HUES64 (cell line): Measurements from ENCODE around the gene NRP1.

Experiments used
- H3K27ac ChIP-seq: 2 replicates; pipeline ENCODE4 v1.7.0; 2013; ENCODE audit warnings: low read depth, low read length, inconsistent platforms
- H3K27me3 ChIP-seq: 2 replicates; pipeline ENCODE4 v1.6.1; 2013; ENCODE audit warnings: mild to moderate bottlenecking, low read length; ENCODE audit not compliant: insufficient read depth
- H3K36me3 ChIP-seq: 2 replicates; pipeline ENCODE4 v1.6.1; 2013; ENCODE audit warnings: mild to moderate bottlenecking, low read length; ENCODE audit not compliant: insufficient read depth
- H3K4me1 ChIP-seq: 2 replicates; pipeline ENCODE4 v1.6.1; 2013; ENCODE audit warnings: mild to moderate bottlenecking, low read length, moderate library complexity; ENCODE audit not compliant: insufficient read depth
- H3K4me3 ChIP-seq: 2 replicates; pipeline ENCODE4 v1.5.1; 2013; ENCODE audit warnings: mild to moderate bottlenecking, low read length, moderate library complexity
- H3K9ac ChIP-seq: 2 replicates; pipeline ENCODE4 v1.6.1; 2013; ENCODE audit warnings: mild to moderate bottlenecking, low read depth, low read length
- H3K9me3 ChIP-seq: 2 replicates; pipeline ENCODE4 v1.6.1; 2013; ENCODE audit warnings: low read depth, low read length; ENCODE audit not compliant: insufficient read depth
- WGBS: fragments of 150-250, 120-280 bp; methylation state at CpG from one replicate; pipeline ENCODE4 v1.1.7; 2013; ENCODE audit warnings: missing lambda C conversion rate; 5-methylcytosine and 5-hydroxymethylcytosine counted together

NRP1 gene

GRCh38 chr10:33349268-33349667 lies 14.8 kb upstream of the NRP1 start:
- H3K27ac ChIP-seq: no peak overlapping the region
- H3K36me3 ChIP-seq: no peaks in the 10 kb centered on the region
- H3K4me1 ChIP-seq: no peaks in the 10 kb centered on the region
- no peaks in the 10 kb centered on the region for H3K27me3 ChIP-seq
- H3K4me3 ChIP-seq: no peak overlapping the region
- no peaks in the 10 kb centered on the region for H3K9me3 ChIP-seq
- H3K9ac ChIP-seq: no peak overlapping the region

DNA sequence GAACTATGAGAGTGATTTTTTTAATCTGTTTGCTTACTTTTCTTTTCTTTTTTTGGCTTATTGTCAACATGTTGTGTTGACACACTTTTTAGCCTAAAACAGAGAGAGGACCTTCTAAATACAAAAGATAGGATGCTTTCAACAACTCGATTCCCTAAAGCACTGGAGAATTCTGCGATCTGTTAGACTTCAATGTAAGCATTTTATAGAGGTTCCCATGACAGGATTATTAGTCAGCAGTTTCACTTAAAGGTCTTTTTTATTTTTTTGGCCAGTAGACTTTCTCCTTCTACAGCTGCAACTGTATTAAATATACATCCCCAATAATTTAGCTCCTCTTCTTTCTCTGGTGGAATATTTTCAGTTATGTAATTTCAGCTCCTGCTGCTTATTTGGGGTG lies 12.7 kb upstream of the NRP1 start:
- H3K27ac ChIP-seq: no peak overlapping the region
- H3K9me3 ChIP-seq: no peaks in the 10 kb centered on the region
- no peaks in the 10 kb centered on the region for H3K4me1 ChIP-seq
- WGBS: 98% methylated on average over 2 of the region's 2 CpGs
- H3K27me3 ChIP-seq: no peaks in the 10 kb centered on the region
- H3K9ac ChIP-seq: no peak overlapping the region
- no peak overlapping the region for H3K4me3 ChIP-seq
- no peaks in the 10 kb centered on the region for H3K36me3 ChIP-seq

DNA sequence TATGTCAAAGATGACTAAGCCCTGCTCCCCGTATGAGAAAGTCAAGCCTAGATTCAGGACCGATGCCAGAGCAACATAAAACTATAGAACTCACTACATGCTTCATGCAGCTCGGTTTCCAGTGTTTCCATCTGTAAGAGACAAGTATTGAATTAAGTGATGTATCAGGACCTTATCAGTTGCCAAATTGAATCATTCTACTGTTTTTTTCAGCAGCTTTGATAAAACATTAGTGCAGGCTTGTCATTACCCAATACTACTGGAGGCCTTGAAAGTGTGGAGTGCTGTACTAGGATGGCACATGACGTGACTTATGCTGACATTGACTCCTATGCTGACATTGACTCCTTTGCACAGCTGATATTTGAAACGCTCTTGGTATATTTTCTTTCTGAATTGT lies 10.8 kb upstream of the NRP1 start:
- Histone ChIP-seq H3K27me3 (no peaks in the 10 kb centered on the region), H3K4me3 (no peak overlapping the region), H3K27ac (no peak overlapping the region), H3K4me1 (no peaks in the 10 kb centered on the region), H3K9me3 (no peaks in the 10 kb centered on the region), H3K9ac (no peak overlapping the region), H3K36me3 (no peaks in the 10 kb centered on the region)
- WGBS: 92% methylated on average over 5 of the region's 5 CpGs

- Histone ChIP-seq H3K4me3 (no peak overlapping the region), H3K9me3 (no peaks in the 10 kb centered on the region), H3K36me3 (no peaks in the 10 kb centered on the region), H3K9ac (no peak overlapping the region), H3K27me3 (peaks cover 1% of the 10 kb centered on the region; the same call in 1 of the 2 replicates), H3K27ac (no peak overlapping the region), H3K4me1 (no peaks in the 10 kb centered on the region)
- WGBS: 97% methylated on average over 2 of the region's 2 CpGs
Measured at GRCh38 chr10:33344676-33345075, 10.2 kb upstream of the NRP1 start.

GRCh38 chr10:33341637-33342036 lies 7.2 kb upstream of the NRP1 start:
- Histone ChIP-seq H3K4me3 (no peak overlapping the region), H3K36me3 (no peaks in the 10 kb centered on the region), H3K9me3 (no peaks in the 10 kb centered on the region), H3K9ac (no peak overlapping the region), H3K27me3 (peaks cover 25% of the 10 kb centered on the region), H3K27ac (no peak overlapping the region), H3K4me1 (no peaks in the 10 kb centered on the region; the same call in 1 of the 2 replicates)
- WGBS: no CpG with 5 or more reads among the region's 1 CpG

DNA sequence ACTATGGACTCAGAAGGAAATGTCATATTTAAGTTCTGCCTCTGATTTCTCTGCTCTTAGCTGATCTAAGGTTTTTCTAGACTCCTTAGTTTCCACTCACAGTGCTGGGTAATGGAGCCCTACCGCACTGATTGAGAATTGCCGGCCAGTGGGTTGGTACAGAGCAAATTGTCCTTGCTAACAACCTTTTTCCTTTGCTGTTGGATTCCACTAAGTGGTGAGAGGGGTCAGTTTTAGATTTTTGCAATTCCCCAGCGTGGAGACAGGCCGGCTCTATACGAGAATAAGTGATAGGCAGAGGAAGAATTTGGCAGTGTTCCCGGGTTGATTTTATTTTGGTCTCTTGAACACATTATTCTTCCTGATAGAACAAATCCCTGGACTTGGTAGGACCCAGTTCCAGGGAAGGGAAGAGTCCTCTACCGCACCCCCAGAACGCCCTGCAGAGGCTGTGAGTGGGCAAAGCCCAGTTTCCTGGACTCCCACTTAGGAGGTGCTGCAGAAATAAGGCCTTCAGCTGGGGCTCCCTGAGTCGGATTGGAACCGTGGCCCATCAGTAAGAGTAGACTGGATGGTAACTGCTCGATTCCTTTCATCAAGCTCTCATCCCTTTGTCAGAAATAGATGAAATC lies 3.0 kb upstream of the NRP1 start:
- Histone ChIP-seq H3K4me1 (no peaks in the 10 kb centered on the region; the same call in none of the 2 replicates), H3K9ac (no peak overlapping the region), H3K27me3 (peaks cover 64% of the 10 kb centered on the region), H3K4me3 (peak overlapping the region; percentile 78), H3K36me3 (no peaks in the 10 kb centered on the region), H3K27ac (no peak overlapping the region), H3K9me3 (no peaks in the 10 kb centered on the region)
- WGBS: 59% methylated on average over 11 of the region's 11 CpGs

GRCh38 chr10:33336582-33337325 lies 2.3 kb upstream of the NRP1 start:
- Histone ChIP-seq H3K27me3 (peaks cover 71% of the 10 kb centered on the region), H3K9ac (peak overlapping the region; percentile 27; the same call in 1 of the 2 replicates), H3K36me3 (no peaks in the 10 kb centered on the region), H3K4me1 (no peaks in the 10 kb centered on the region; the same call in none of the 2 replicates), H3K9me3 (no peaks in the 10 kb centered on the region), H3K4me3 (peak overlapping the region; percentile 78), H3K27ac (no peak overlapping the region)
- under 1% methylated on average over 67 of the region's 67 CpGs for WGBS

- Histone ChIP-seq H3K4me1 (peaks cover 5% of the 10 kb centered on the region), H3K27ac (no peak overlapping the region), H3K36me3 (no peaks in the 10 kb centered on the region), H3K4me3 (peak overlapping the region; percentile 78), H3K27me3 (peaks cover 75% of the 10 kb centered on the region), H3K9me3 (no peaks in the 10 kb centered on the region), H3K9ac (peak overlapping the region; percentile 27; the same call in 1 of the 2 replicates)
- under 1% methylated on average over 50 of the region's 52 CpGs for WGBS
Measured at GRCh38 chr10:33335801-33336581, 1.5 kb upstream of the NRP1 start.

- 2% methylated on average over 20 of the region's 21 CpGs for WGBS
- no peaks in the 10 kb centered on the region for H3K9me3 ChIP-seq
- peaks cover 75% of the 10 kb centered on the region for H3K27me3 ChIP-seq
- peak overlapping the region; percentile 78 for H3K4me3 ChIP-seq
- H3K9ac ChIP-seq: no peak overlapping the region
- H3K27ac ChIP-seq: no peak overlapping the region
- no peaks in the 10 kb centered on the region for H3K36me3 ChIP-seq
- peaks cover 9% of the 10 kb centered on the region for H3K4me1 ChIP-seq
Measured at GRCh38 chr10:33335551-33335800, 1.0 kb upstream of the NRP1 start.

- no peaks in the 10 kb centered on the region for H3K36me3 ChIP-seq
- WGBS: under 1% methylated on average over 68 of the region's 68 CpGs
- H3K27me3 ChIP-seq: peaks cover 75% of the 10 kb centered on the region
- H3K9me3 ChIP-seq: no peaks in the 10 kb centered on the region
- no peak overlapping the region for H3K27ac ChIP-seq
- H3K4me1 ChIP-seq: peaks cover 9% of the 10 kb centered on the region
- H3K9ac ChIP-seq: no peak overlapping the region
- peak overlapping the region; percentile 78 for H3K4me3 ChIP-seq
Measured at GRCh38 chr10:33334805-33335550, 511 bp upstream of the NRP1 start.
